ENCODE results near the gene OR2L13. TPM values are rescaled to one million over a fixed set of nuclear protein-coding genes. Genes with fewer than 3 reads are reported as not detected.

Gene OR2L13
- total RNA-seq, 1 experiment from 2014 or later: not detected

- TF ChIP-seq JAZF1 (CRISPR knock-in tag; IDR thresholded peaks at IDR 0.05) (no peak), MYBL2 (CRISPR knock-in tag; IDR thresholded peaks at IDR 0.05) (no peak), IRF2 (CRISPR knock-in tag; IDR thresholded peaks at IDR 0.05; ENCODE audit: borderline replicate concordance, low read depth) (no peak), ESRRA (CRISPR knock-in tag; IDR thresholded peaks at IDR 0.05; ENCODE audit: borderline replicate concordance) (no peak), CREB1 (CRISPR knock-in tag; IDR thresholded peaks at IDR 0.05) (no peak), TEAD4 (CRISPR knock-in tag; IDR thresholded peaks at IDR 0.05) (no peak), SP1 (CRISPR knock-in tag; conservative IDR thresholded peaks at IDR 0.05) (no peak), ETV6 (CRISPR knock-in tag; IDR thresholded peaks at IDR 0.05) (no peak)
- TF ChIP-seq, protein P1, sequence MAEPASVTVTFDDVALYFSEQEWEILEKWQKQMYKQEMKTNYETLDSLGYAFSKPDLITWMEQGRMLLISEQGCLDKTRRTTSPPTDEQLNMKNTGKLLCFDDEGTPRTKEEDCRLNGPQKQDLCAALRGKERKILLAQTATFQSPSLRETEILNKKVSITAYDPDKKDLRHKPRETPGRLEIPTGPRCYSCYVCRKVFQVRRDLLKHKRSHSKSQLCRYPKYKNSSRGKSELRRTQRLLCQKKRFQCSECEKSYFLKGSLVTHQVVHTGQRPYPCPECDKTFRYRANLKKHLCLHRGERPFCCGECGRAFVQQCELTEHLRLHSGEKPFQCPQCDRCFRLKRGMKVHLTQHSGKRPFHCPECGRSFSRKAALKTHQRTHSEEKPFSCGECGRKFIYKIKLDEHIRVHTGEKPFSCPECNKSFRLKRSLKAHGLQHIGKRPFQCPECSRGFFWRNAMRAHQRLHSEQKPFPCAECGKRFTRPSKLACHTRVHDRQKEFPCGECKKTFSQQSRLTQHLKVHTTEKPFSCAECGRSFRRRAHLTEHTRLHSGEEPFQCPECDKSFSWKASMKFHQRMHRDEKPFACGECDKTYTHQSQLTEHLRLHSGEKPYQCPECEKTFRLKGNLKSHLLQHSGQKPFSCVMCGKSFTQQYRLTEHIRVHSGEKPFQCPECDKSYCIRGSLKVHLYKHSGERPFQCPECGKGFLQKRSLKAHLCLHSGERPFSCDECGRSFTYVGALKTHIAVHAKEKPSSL (CRISPR knock-in tag; conservative IDR thresholded peaks at IDR 0.05): no peak
- DNase-seq (ENCODE audit: low spot score) (no peak), ATAC-seq (no peak)
- Mint-ChIP-seq H3K9me3 (peaks cover 90% of the 10 kb centered on the region), H3K4me1 (no peaks in the 10 kb centered on the region), H3K27ac (no peak overlapping the region), H3K4me3 (no peak overlapping the region), H3K36me3 (peaks cover 67% of the 10 kb centered on the region), H3K27me3 (ENCODE audit: low read depth) (peaks cover 4% of the 10 kb centered on the region; the same call in 1 of the 2 replicates)
- CTCF ChIA-PET: no interaction called here
- POLR2A ChIA-PET: no interaction called here
These were observed 45.9 kb downstream of the OR2L13 start for GRCh38 chr1:248140846-248141245.

- Mint-ChIP-seq H3K27ac (no peak overlapping the region), H3K9me3 (peaks cover 95% of the 10 kb centered on the region), H3K4me1 (no peaks in the 10 kb centered on the region), H3K27me3 (ENCODE audit: low read depth) (peaks cover 3% of the 10 kb centered on the region; the same call in 1 of the 2 replicates), H3K4me3 (no peak overlapping the region), H3K36me3 (peaks cover 72% of the 10 kb centered on the region)
- DNase-seq (ENCODE audit: low spot score): no peak
- POLR2A ChIA-PET: no interaction called here
- no peak for ATAC-seq
- CTCF ChIA-PET: no interaction called here
- TF ChIP-seq, protein P2, sequence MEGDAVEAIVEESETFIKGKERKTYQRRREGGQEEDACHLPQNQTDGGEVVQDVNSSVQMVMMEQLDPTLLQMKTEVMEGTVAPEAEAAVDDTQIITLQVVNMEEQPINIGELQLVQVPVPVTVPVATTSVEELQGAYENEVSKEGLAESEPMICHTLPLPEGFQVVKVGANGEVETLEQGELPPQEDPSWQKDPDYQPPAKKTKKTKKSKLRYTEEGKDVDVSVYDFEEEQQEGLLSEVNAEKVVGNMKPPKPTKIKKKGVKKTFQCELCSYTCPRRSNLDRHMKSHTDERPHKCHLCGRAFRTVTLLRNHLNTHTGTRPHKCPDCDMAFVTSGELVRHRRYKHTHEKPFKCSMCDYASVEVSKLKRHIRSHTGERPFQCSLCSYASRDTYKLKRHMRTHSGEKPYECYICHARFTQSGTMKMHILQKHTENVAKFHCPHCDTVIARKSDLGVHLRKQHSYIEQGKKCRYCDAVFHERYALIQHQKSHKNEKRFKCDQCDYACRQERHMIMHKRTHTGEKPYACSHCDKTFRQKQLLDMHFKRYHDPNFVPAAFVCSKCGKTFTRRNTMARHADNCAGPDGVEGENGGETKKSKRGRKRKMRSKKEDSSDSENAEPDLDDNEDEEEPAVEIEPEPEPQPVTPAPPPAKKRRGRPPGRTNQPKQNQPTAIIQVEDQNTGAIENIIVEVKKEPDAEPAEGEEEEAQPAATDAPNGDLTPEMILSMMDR (IDR thresholded peaks at IDR 0.05): no peak
These were observed 48.3 kb downstream of the OR2L13 start for GRCh38 chr1:248143311-248143710.

DNA sequence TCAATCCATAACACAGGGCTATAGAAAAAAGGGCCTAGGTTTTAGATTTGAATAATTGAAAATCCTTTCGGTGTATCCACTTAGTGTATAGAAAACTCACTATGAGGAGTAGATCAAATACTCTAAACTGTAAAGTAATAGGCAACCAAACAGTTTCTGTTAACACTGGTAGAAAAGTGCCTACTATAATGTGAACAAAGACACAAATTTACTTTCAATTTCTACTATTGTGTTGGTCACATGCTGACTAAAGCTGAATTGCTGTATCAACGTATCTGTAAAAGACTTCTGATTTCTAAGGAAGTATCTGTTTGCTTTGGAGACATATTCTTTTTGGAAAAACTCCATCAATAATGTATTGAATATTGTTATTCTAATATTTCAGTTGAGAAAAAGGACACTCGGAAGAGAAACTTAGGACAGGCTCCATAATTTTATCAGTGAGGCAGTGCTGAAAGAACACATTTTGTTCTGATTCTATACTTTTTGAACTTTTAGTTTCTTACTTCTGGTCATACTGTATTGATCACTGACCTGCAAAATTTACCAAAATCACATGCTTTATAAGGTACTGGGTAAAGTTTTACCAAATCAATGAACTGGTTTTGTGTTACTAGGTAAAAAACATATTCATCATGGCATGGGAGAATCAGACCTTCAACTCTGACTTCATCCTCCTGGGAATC is 49.7 kb downstream of the OR2L13 start, which contains the start of gene OR2M5:
TSS of gene OR2M5 (plus strand) at position 636 of the 686 bp plus-strand sequence. CDS start at position 636, 0 bp downstream.
- Mint-ChIP-seq H3K9me3 (peaks cover 98% of the 10 kb centered on the region), H3K36me3 (peaks cover 79% of the 10 kb centered on the region), H3K4me1 (no peaks in the 10 kb centered on the region), H3K4me3 (no peak within 1 kb of the TSS), H3K27me3 (ENCODE audit: low read depth) (peaks cover 3% of the 10 kb centered on the region; the same call in 1 of the 2 replicates), H3K27ac (no peak within 1 kb of the TSS)
- CTCF ChIA-PET: no interaction called here
- ATAC-seq (no peak), DNase-seq (ENCODE audit: low spot score) (no peak)
- TF ChIP-seq, protein P3, sequence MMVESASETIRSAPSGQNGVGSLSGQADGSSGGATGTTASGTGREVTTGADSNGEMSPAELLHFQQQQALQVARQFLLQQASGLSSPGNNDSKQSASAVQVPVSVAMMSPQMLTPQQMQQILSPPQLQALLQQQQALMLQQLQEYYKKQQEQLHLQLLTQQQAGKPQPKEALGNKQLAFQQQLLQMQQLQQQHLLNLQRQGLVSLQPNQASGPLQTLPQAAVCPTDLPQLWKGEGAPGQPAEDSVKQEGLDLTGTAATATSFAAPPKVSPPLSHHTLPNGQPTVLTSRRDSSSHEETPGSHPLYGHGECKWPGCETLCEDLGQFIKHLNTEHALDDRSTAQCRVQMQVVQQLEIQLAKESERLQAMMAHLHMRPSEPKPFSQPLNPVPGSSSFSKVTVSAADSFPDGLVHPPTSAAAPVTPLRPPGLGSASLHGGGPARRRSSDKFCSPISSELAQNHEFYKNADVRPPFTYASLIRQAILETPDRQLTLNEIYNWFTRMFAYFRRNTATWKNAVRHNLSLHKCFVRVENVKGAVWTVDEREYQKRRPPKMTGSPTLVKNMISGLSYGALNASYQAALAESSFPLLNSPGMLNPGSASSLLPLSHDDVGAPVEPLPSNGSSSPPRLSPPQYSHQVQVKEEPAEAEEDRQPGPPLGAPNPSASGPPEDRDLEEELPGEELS (CRISPR knock-in tag; IDR thresholded peaks at IDR 0.05): no peak
- no peak for TF ChIP-seq ATF2 (CRISPR knock-in tag; IDR thresholded peaks at IDR 0.05; ENCODE audit: borderline replicate concordance, low read depth)
- TF ChIP-seq, protein P4, sequence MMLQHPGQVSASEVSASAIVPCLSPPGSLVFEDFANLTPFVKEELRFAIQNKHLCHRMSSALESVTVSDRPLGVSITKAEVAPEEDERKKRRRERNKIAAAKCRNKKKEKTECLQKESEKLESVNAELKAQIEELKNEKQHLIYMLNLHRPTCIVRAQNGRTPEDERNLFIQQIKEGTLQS (CRISPR knock-in tag; conservative IDR thresholded peaks at IDR 0.05): no peak
- TF ChIP-seq STAT6 (CRISPR knock-in tag; conservative IDR thresholded peaks at IDR 0.05; ENCODE audit: low read depth): no peak
- TF ChIP-seq JUN (CRISPR knock-in tag; IDR thresholded peaks at IDR 0.05): no peak
- TF ChIP-seq HMGXB4 (CRISPR knock-in tag; IDR thresholded peaks at IDR 0.05): no peak
- POLR2A ChIA-PET: no interaction called here
